SK-N-SH (cell line): ENCODE measurements around the gene AMZ1. TPM values are rescaled to one million over a fixed set of nuclear protein-coding genes. Genes with fewer than 3 reads are reported as not detected.
"Not testable (repeated sequence)": the region's sequence is repeated elsewhere in the genome, so short reads cannot be mapped to it uniquely, and the experiment has no call there.

ENCODE experiments used
- CTCF ChIA-PET: fragments of 300-600, 350-600 bp; formaldehyde crosslinking; extraction: SDS; loops from one replicate; lab custom pipeline; 2021; lab: Yijun Ruan, JAX
- POLR2A ChIA-PET: fragments of 350-600 bp; sonication (Branson Sonifier 250); formaldehyde crosslinking; extraction: SDS; loops from one replicate; lab custom pipeline; 2020; ENCODE audit warnings: antibody characterized with exemption, inconsistent platforms; lab: Yijun Ruan, JAX
- DNase-seq: peaks from one replicate; pipeline ENCODE4 v3.0.0; 2012
- H2AFZ ChIP-seq: fragments of 200-600 bp; sonication (generic); 2 replicates; pipeline ENCODE4 v1.8.1; 2016; ENCODE audit warnings: antibody characterized with exemption, mild to moderate bottlenecking, low read depth
- H3F3A ChIP-seq: fragments of 200-600 bp; sonication (generic); replicated peaks from 2 replicates; pipeline ENCODE3; 2016; ENCODE audit warnings: antibody characterized with exemption, mild to moderate bottlenecking; ENCODE audit not compliant: insufficient read depth
- H3K27ac ChIP-seq, 2 experiments: fragments of 200-500 bp in 1 of 2; fragments of 200-600 bp in 1 of 2; sonication (Bioruptor generic) in 1 of 2; sonication (generic), shearing (Covaris generic) in 1 of 2; 2 replicates each; pipeline versions ENCODE4 v1.5.1 to v1.6.1; 2014 to 2016; ENCODE audit warnings: low read depth in 2 of 2, inconsistent platforms in 1 of 2, low read length in 1 of 2, mild to moderate bottlenecking in 1 of 2, mixed read lengths in 1 of 2
- H3K27me3 ChIP-seq: fragments of 200-600 bp; sonication (generic), shearing (Covaris generic); 2 replicates; pipeline ENCODE4 v1.6.1; 2016; ENCODE audit warnings: mixed run types; ENCODE audit not compliant: insufficient read depth
- H3K36me3 ChIP-seq, 2 experiments: fragments of 200-500 bp in 1 of 2; fragments of 200-600 bp in 1 of 2; sonication (Bioruptor generic) in 1 of 2; sonication (generic) in 1 of 2; replicated peaks in 1 of 2; 2 replicates each; pipeline versions ENCODE3 to v1.5.1; 2014 to 2016; ENCODE audit warnings: low read length in 1 of 2, mild to moderate bottlenecking in 1 of 2; ENCODE audit not compliant: insufficient read depth in 2 of 2, control insufficient read depth in 1 of 2
- H3K4me1 ChIP-seq, 2 experiments: fragments of 200-500 bp in 1 of 2; fragments of 200-600 bp in 1 of 2; sonication (Bioruptor generic) in 1 of 2; sonication (generic), shearing (Covaris generic) in 1 of 2; 2 replicates each; pipeline versions ENCODE4 v1.5.1 to v1.6.1; 2014 to 2016; ENCODE audit warnings: low read depth in 1 of 2, low read length in 1 of 2, mixed run types in 1 of 2; ENCODE audit not compliant: insufficient read depth in 2 of 2, control insufficient read depth in 1 of 2
- H3K4me2 ChIP-seq: fragments of 200-600 bp; sonication (generic), shearing (Covaris generic); 2 replicates; pipeline ENCODE4 v1.6.1; 2017; ENCODE audit warnings: mixed run types
- H3K4me3 ChIP-seq, 2 experiments: fragments of 200-500 bp in 1 of 2; fragments of 200-600 bp in 1 of 2; sonication (Bioruptor generic) in 1 of 2; sonication (generic), shearing (Covaris generic) in 1 of 2; 2 replicates each; pipeline versions ENCODE4 v1.5.1 to v1.8.1; 2014 to 2016; ENCODE audit warnings: low read depth in 2 of 2, inconsistent platforms in 1 of 2, low read length in 1 of 2, mild to moderate bottlenecking in 1 of 2, mixed read lengths in 1 of 2, moderate library complexity in 1 of 2
- H3K79me2 ChIP-seq: fragments of 200-600 bp; sonication (generic); 2 replicates; pipeline ENCODE4 v1.8.1; 2017; ENCODE audit warnings: mild to moderate bottlenecking; ENCODE audit not compliant: insufficient read depth
- H3K9ac ChIP-seq: fragments of 200-600 bp; sonication (generic); 2 replicates; pipeline ENCODE4 v1.6.1; 2017; ENCODE audit warnings: mixed run types
- H3K9me2 ChIP-seq: fragments of 200-600 bp; sonication (generic); 2 replicates; pipeline ENCODE4 v1.6.1; 2017; ENCODE audit warnings: mixed run types
- H3K9me3 ChIP-seq: fragments of 200-600 bp; sonication (generic); 2 replicates; pipeline ENCODE4 v1.6.1; 2017; ENCODE audit warnings: mixed run types, mild to moderate bottlenecking, moderate library complexity
- H4K20me1 ChIP-seq: fragments of 200-600 bp; sonication (generic); 2 replicates; pipeline ENCODE4 v1.6.1; 2017; ENCODE audit warnings: mild to moderate bottlenecking, mixed run types; ENCODE audit not compliant: insufficient read depth
- CHD2 ChIP-seq: fragments of 150-350 bp; IDR thresholded peaks from 2 replicates; pipeline ENCODE4 v1.6.1; 2018; ENCODE audit warnings: low read length; ENCODE audit not compliant: partially characterized antibody
- EP300 ChIP-seq, 2 experiments: IDR thresholded peaks; 2 replicates each; pipeline versions ENCODE4 v1.4.0 to v1.6.1; 2012; ENCODE audit warnings: borderline replicate concordance in 1 of 2, low read depth in 1 of 2, low read length in 1 of 2
- EZH2phosphoT487 ChIP-seq: fragments of 200-600 bp; sonication (generic); IDR thresholded peaks from 2 replicates; pipeline ENCODE4 v1.6.1; 2017; ENCODE audit warnings: low read depth, mixed run types, mild to moderate bottlenecking, antibody characterized with exemption, moderate library complexity, borderline replicate concordance
- FOSL2 ChIP-seq: IDR thresholded peaks from 2 replicates; pipeline ENCODE4 v1.4.0; 2012; ENCODE audit warnings: low read depth, mild to moderate bottlenecking, moderate library complexity, borderline replicate concordance
- GABPA ChIP-seq: IDR thresholded peaks from 2 replicates; pipeline ENCODE4 v1.4.0; 2012; ENCODE audit warnings: low read depth, mild to moderate bottlenecking
- GATA2 ChIP-seq: sonication (generic); formaldehyde crosslinking; IDR thresholded peaks from 2 replicates; pipeline ENCODE4 v1.5.0; 2020; ENCODE audit warnings: mild to moderate bottlenecking, missing genetic modification reagents
- JUND ChIP-seq: IDR thresholded peaks from 2 replicates; pipeline ENCODE4 v1.4.0; 2012
- MEF2A ChIP-seq: IDR thresholded peaks from 2 replicates; pipeline ENCODE4 v1.4.0; 2012; ENCODE audit warnings: low read depth, borderline replicate concordance
- MXI1 ChIP-seq: IDR thresholded peaks from 2 replicates; pipeline ENCODE4 v1.6.1; 2012; ENCODE audit warnings: mild to moderate bottlenecking, low read depth, low read length, improper control_type of control experiment
- NFIC ChIP-seq: IDR thresholded peaks from 2 replicates; pipeline ENCODE4 v1.4.0; 2012; ENCODE audit warnings: borderline replicate concordance
- PBX3 ChIP-seq: IDR thresholded peaks from 2 replicates; pipeline ENCODE4; 2012
- POLR2AphosphoS5 ChIP-seq: IDR thresholded peaks from 2 replicates; pipeline ENCODE4 v1.6.1; 2012; ENCODE audit warnings: low read depth, low read length
- RAD21 ChIP-seq: IDR thresholded peaks from 2 replicates; pipeline ENCODE4 v1.6.1; 2012; ENCODE audit warnings: mild to moderate bottlenecking, low read length
- RCOR1 ChIP-seq: fragments of 150-350 bp; IDR thresholded peaks from 2 replicates; pipeline ENCODE4 v1.6.1; 2017; ENCODE audit warnings: antibody characterized with exemption, low read length
- SMC3 ChIP-seq: IDR thresholded peaks from 2 replicates; pipeline ENCODE4 v1.6.1; 2012; ENCODE audit warnings: low read depth, low read length, improper control_type of control experiment
- TAF1 ChIP-seq: IDR thresholded peaks from 2 replicates; pipeline ENCODE4 v1.6.1; 2012; ENCODE audit warnings: low read depth, mild to moderate bottlenecking, low read length, moderate library complexity, borderline replicate concordance
- USF1 ChIP-seq: IDR thresholded peaks from 2 replicates; pipeline ENCODE4 v1.4.0; 2012; ENCODE audit warnings: low read depth, borderline replicate concordance
- YY1 ChIP-seq: IDR thresholded peaks from 2 replicates; pipeline ENCODE4 v1.4.0; 2012; ENCODE audit warnings: low read depth, mild to moderate bottlenecking
- WGBS: methylation state at CpG from one replicate; pipeline ENCODE4 v1.1.6; 2017; ENCODE audit warnings: low lambda C conversion rate; 5-methylcytosine and 5-hydroxymethylcytosine counted together
- polyA plus RNA-seq, 3 experiments: library from polyadenylated mRNA; depleted of rRNA; stranded (reverse); fragments of >200 nt; gene quantifications; 2 replicates each; pipeline ENCODE4 v1.2.3, GENCODE V29; 2012
- TF ChIP-seq, protein P1 (sequence below): IDR thresholded peaks from 2 replicates; pipeline ENCODE4 v1.4.0; 2012; ENCODE audit warnings: low read depth, borderline replicate concordance
- TF ChIP-seq, protein P2 (sequence below): fragments of 150-350 bp; IDR thresholded peaks from 2 replicates; pipeline ENCODE4 v1.6.1; 2016; ENCODE audit warnings: mild to moderate bottlenecking, low read depth, low read length

The AMZ1 gene
- polyA plus RNA-seq, 1 of the 3 experiments (the other 2 are of a cell fraction): 0.15 TPM

- TF ChIP-seq NFIC (no peak), GABPA (no peak), MEF2A (no peak), POLR2AphosphoS5 (no peak), YY1 (no peak)
Measured at GRCh38 chr7:2723138-2723850, 35.3 kb downstream of the AMZ1 start (continued).

DNA sequence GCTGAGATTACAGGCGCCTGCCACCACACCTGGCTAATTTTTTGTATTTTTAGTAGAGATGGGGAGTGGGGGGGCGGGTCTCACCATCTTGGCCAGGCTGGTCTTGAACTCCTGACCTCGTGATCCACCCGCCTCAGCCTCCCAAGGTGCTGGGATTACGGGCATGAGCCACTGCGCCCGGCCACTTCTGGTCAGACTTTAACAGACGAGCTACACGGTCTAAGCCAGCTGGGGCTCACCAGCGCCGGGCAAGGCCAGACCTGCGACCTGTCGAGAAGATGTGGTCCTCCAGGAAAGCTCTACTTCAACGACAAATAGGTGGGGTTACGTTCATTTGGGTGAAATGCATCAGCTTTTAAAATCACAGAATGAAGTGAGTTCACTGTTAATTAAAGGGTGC lies 36.0 kb downstream of the AMZ1 start:
- not testable (repeated sequence) for H4K20me1 ChIP-seq

GRCh38 chr7:2724453-2725177 lies 36.6 kb downstream of the AMZ1 start:
- no peak overlapping the region for H3K9ac ChIP-seq
- no peaks in the 10 kb centered on the region for H3K27me3 ChIP-seq
- H3K79me2 ChIP-seq: peaks cover 9% of the 10 kb centered on the region; the same call in 1 of the 2 replicates
- CTCF ChIA-PET: interaction anchor here (0.6 to 1.6 kb wide), 5 partner anchors 13 to 272 kb away, joined by 3 to 5 read pairs (median 3); no protein-coding TSS in a partner anchor
- H3K4me2 ChIP-seq: no peak overlapping the region
- TF ChIP-seq RCOR1 (no peak), MXI1 (no peak), GABPA (no peak), RAD21 (no peak), FOSL2 (no peak), EZH2phosphoT487 (no peak), USF1 (no peak), JUND (no peak), PBX3 (no peak), EP300 (IDR thresholded peaks at IDR 0.05; ENCODE audit: borderline replicate concordance in 1 of 2, low read depth in 1 of 2, low read length in 1 of 2) (no peak), CHD2 (no peak), SMC3 (no peak), GATA2 (CRISPR knock-in tag) (no peak), TAF1 (no peak)
- TF ChIP-seq, protein P1, sequence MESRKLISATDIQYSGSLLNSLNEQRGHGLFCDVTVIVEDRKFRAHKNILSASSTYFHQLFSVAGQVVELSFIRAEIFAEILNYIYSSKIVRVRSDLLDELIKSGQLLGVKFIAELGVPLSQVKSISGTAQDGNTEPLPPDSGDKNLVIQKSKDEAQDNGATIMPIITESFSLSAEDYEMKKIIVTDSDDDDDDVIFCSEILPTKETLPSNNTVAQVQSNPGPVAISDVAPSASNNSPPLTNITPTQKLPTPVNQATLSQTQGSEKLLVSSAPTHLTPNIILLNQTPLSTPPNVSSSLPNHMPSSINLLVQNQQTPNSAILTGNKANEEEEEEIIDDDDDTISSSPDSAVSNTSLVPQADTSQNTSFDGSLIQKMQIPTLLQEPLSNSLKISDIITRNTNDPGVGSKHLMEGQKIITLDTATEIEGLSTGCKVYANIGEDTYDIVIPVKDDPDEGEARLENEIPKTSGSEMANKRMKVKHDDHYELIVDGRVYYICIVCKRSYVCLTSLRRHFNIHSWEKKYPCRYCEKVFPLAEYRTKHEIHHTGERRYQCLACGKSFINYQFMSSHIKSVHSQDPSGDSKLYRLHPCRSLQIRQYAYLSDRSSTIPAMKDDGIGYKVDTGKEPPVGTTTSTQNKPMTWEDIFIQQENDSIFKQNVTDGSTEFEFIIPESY: no peak
- TF ChIP-seq, protein P2, sequence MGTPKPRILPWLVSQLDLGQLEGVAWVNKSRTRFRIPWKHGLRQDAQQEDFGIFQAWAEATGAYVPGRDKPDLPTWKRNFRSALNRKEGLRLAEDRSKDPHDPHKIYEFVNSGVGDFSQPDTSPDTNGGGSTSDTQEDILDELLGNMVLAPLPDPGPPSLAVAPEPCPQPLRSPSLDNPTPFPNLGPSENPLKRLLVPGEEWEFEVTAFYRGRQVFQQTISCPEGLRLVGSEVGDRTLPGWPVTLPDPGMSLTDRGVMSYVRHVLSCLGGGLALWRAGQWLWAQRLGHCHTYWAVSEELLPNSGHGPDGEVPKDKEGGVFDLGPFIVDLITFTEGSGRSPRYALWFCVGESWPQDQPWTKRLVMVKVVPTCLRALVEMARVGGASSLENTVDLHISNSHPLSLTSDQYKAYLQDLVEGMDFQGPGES: no peak
- 94% methylated on average over 31 of the region's 31 CpGs for WGBS
- H4K20me1 ChIP-seq: no peaks in the 10 kb centered on the region
- no peak overlapping the region for H3K4me3 ChIP-seq
- H3K9me2 ChIP-seq: no peaks in the 10 kb centered on the region
- no peaks in the 10 kb centered on the region for H3F3A ChIP-seq
- no peak overlapping the region for H2AFZ ChIP-seq
- no peak for DNase-seq
- no peaks in the 10 kb centered on the region for H3K4me1 ChIP-seq
- POLR2A ChIA-PET: interaction anchor here (0.7 kb wide), 1 partner anchor 104 kb away, joined by 3 read pairs; no protein-coding TSS in a partner anchor
- H3K9me3 ChIP-seq: no peaks in the 10 kb centered on the region
- peaks cover 7 to 25% of the 10 kb centered on the region in 2 experiments for H3K36me3 ChIP-seq
- H3K27ac ChIP-seq: no peak overlapping the region

More for the DNA sequence above, 36.0 kb downstream of the AMZ1 start:
- H3K9ac ChIP-seq, H3K4me2 ChIP-seq, H3K4me1 ChIP-seq, H3K27ac ChIP-seq, POLR2A ChIA-PET, H3F3A ChIP-seq, H3K9me2 ChIP-seq, H3K9me3 ChIP-seq, H3K4me3 ChIP-seq, H2AFZ ChIP-seq, H3K27me3 ChIP-seq, DNase-seq, H3K79me2 ChIP-seq: not testable (repeated sequence)
- H3K36me3 ChIP-seq: peaks cover 9 to 22% of the 10 kb centered on the region in 2 experiments
- CTCF ChIA-PET: interaction anchor here (0.6 to 1.1 kb wide), 3 partner anchors 12 to 163 kb away, joined by 3 to 4 read pairs (median 3); no protein-coding TSS in a partner anchor
- 97% methylated on average over 15 of the region's 15 CpGs for WGBS
